Measurements from ENCODE around the gene FJX1.

GRCh38 chr11:35610631-35611030 is 7.6 kb upstream of the FJX1 start:
- TF ChIP-seq CTCF (IDR thresholded peaks at IDR 0.05): no peak
- no peak for TF ChIP-seq POLR2A (IDR thresholded peaks at IDR 0.05)

Measured in Peyer's patch (tissue), 4 donors.